Small intestine (tissue), 7 donors: ENCODE results near the gene HIPK1. TPM values are rescaled to one million over a fixed set of nuclear protein-coding genes. Genes with fewer than 3 reads are reported as not detected.
"Not testable (repeated sequence)": the region's sequence is repeated elsewhere in the genome, so short reads cannot be mapped to it uniquely, and the experiment has no call there.

Experiments used
- DNase-seq, 2 donors: peaks; one replicate each; pipeline versions ENCODE4 v3.0.0 to v3.0.0-alpha.2; 2013
- FAIRE-seq: peaks from 2 replicates; lab custom pipeline; 2012; peaks lifted over from hg19 to GRCh38; lab: Jason Lieb, UNC
- H3K27ac ChIP-seq, 3 donors: one replicate each; pipeline ENCODE4 v1.5.1; 2013; ENCODE audit warnings: low read length in 2 of 3, mild to moderate bottlenecking in 2 of 3, control low read depth in 1 of 3, inconsistent platforms in 1 of 3, low read depth in 1 of 3, moderate library complexity in 1 of 3
- H3K27me3 ChIP-seq, 3 donors: one replicate each; pipeline ENCODE4 v1.6.1; 2013; ENCODE audit warnings: low read length in 3 of 3, inconsistent platforms in 1 of 3; ENCODE audit not compliant: control insufficient read depth in 3 of 3, insufficient read depth in 3 of 3
- H3K36me3 ChIP-seq, 3 donors: one replicate each; pipeline ENCODE4 v1.6.1; 2013; ENCODE audit warnings: low read length in 3 of 3, inconsistent platforms in 1 of 3, low read depth in 1 of 3, mild to moderate bottlenecking in 1 of 3, moderate library complexity in 1 of 3; ENCODE audit not compliant: control insufficient read depth in 3 of 3, insufficient read depth in 2 of 3
- H3K4me1 ChIP-seq, 3 donors: one replicate each; pipeline ENCODE4 v1.6.1; 2013; ENCODE audit warnings: low read length in 2 of 3, inconsistent platforms in 1 of 3, low read depth in 1 of 3, mild to moderate bottlenecking in 1 of 3, moderate library complexity in 1 of 3; ENCODE audit not compliant: control insufficient read depth in 3 of 3, insufficient read depth in 2 of 3
- H3K4me3 ChIP-seq, 3 donors: one replicate each; pipeline ENCODE4 v1.5.1; 2013; ENCODE audit warnings: low read length in 3 of 3, control low read depth in 1 of 3, inconsistent platforms in 1 of 3, low read depth in 1 of 3, mild to moderate bottlenecking in 1 of 3, moderate library complexity in 1 of 3
- H3K9me3 ChIP-seq, 2 donors: one replicate each; pipeline ENCODE4 v1.6.1; 2013; ENCODE audit warnings: low read depth in 1 of 2, low read length in 1 of 2; ENCODE audit not compliant: control insufficient read depth in 2 of 2, insufficient read depth in 1 of 2
- WGBS, 3 donors: extraction: QIAGEN DNeasy Blood & Tissue Kit; methylation state at CpG; one replicate each; pipeline ENCODE4 v1.1.7; 2013; 5-methylcytosine and 5-hydroxymethylcytosine counted together
- polyA plus RNA-seq, 4 donors: library from polyadenylated mRNA; stranded (reverse) in 3 of 4; unstranded in 1 of 4; fragments of 200-250 nt in 3 of 4; fragments of 120-200 nt in 1 of 4; gene quantifications; one replicate each; pipeline versions ENCODE4 v1.2.1 to v1.2.3, GENCODE V29; 2013
- donor health status: healthy with polysubstance abuse.
- donor health status: control.
- donor health status: control.
- donor health status: Bipolar disorder and iron deficiency.
- donor health status: healthy.

The HIPK1 gene
- polyA plus RNA-seq, 4 donors: 9.5 to 30.0 (median 10.8) TPM

- FAIRE-seq (no peak), DNase-seq (no peak)
- peaks cover 0 to 4% of the 10 kb centered on the region in 2 donors for H3K9me3 ChIP-seq
- H3K4me3 ChIP-seq: no peak overlapping the region
- H3K4me1 ChIP-seq: peaks cover 0 to 4% (median 0%) of the 10 kb centered on the region in 3 donors
- no peaks in the 10 kb centered on the region for H3K27me3 ChIP-seq
- H3K36me3 ChIP-seq: no peaks in the 10 kb centered on the region
- no peak overlapping the region for H3K27ac ChIP-seq
Measured at GRCh38 chr1:114008993-114009392, 79.9 kb downstream of the HIPK1 start.

- Histone ChIP-seq H3K9me3 (peaks cover 0 to 4% of the 10 kb centered on the region in 2 donors), H3K27ac (no peak overlapping the region), H3K36me3 (no peaks in the 10 kb centered on the region), H3K4me1 (peaks cover 0 to 4% (median 0%) of the 10 kb centered on the region in 3 donors), H3K4me3 (no peak overlapping the region), H3K27me3 (no peaks in the 10 kb centered on the region)
- 8 to 32% (median 17%) methylated on average over 1 of the region's 1 CpG for WGBS, 3 donors
- FAIRE-seq (no peak), DNase-seq (peak in 1 of 2 donors; percentile 41)
Measured at GRCh38 chr1:114009393-114009792, 80.3 kb downstream of the HIPK1 start.

- peak in 1 of 2 donors; percentile 23 for DNase-seq
- H3K27me3 ChIP-seq: no peaks in the 10 kb centered on the region
- FAIRE-seq: no peak
- no peaks in the 10 kb centered on the region for H3K9me3 ChIP-seq
- WGBS, 3 donors: 47 to 58% (median 57%) methylated on average over 9 of the region's 9 CpGs
- H3K4me1 ChIP-seq: peaks cover 0 to 4% (median 0%) of the 10 kb centered on the region in 3 donors
- no peaks in the 10 kb centered on the region for H3K36me3 ChIP-seq
- no peak overlapping the region for H3K27ac ChIP-seq
- no peak overlapping the region for H3K4me3 ChIP-seq
Measured at GRCh38 chr1:114010433-114011184, 81.5 kb downstream of the HIPK1 start.

- no peaks in the 10 kb centered on the region for H3K9me3 ChIP-seq
- FAIRE-seq (no peak), DNase-seq (no peak)
- H3K4me3 ChIP-seq: no peak overlapping the region
- peaks cover 0 to 4% (median 0%) of the 10 kb centered on the region in 3 donors for H3K4me1 ChIP-seq
- H3K27ac ChIP-seq: no peak overlapping the region
- H3K27me3 ChIP-seq: no peaks in the 10 kb centered on the region
- no peaks in the 10 kb centered on the region for H3K36me3 ChIP-seq
Measured at GRCh38 chr1:114011796-114012195, 82.7 kb downstream of the HIPK1 start.

GRCh38 chr1:114015075-114015474 lies 86.0 kb downstream of the HIPK1 start:
- H3K36me3 ChIP-seq: no peaks in the 10 kb centered on the region
- peaks cover 0 to 6% (median 0%) of the 10 kb centered on the region in 3 donors for H3K4me1 ChIP-seq
- no peak overlapping the region for H3K27ac ChIP-seq
- DNase-seq (no peak), FAIRE-seq (no peak)
- 50 to 66% (median 58%) methylated on average over 2 of the region's 2 CpGs for WGBS, 3 donors
- H3K4me3 ChIP-seq: no peak overlapping the region
- H3K27me3 ChIP-seq: no peaks in the 10 kb centered on the region
- H3K9me3 ChIP-seq: peaks cover 0 to 4% of the 10 kb centered on the region in 2 donors

- not testable (repeated sequence) for DNase-seq, H3K27me3 ChIP-seq, H3K4me3 ChIP-seq, FAIRE-seq, H3K27ac ChIP-seq, H3K36me3 ChIP-seq, H3K9me3 ChIP-seq
- H3K4me1 ChIP-seq: peaks cover 0 to 16% (median 0%) of the 10 kb centered on the region in 3 donors
- WGBS, 3 donors: 89 to 94% (median 91%) methylated on average over 3 of the region's 3 CpGs
Measured at GRCh38 chr1:114019724-114020123, 90.6 kb downstream of the HIPK1 start.

- FAIRE-seq: no peak
- peak overlapping the region in 1 of 3 donors; percentile 5 for H3K27ac ChIP-seq
- peak in 1 of 2 donors; percentile 30 for DNase-seq
- no peak overlapping the region for H3K4me3 ChIP-seq
- H3K4me1 ChIP-seq: peaks cover 0 to 16% (median 0%) of the 10 kb centered on the region in 3 donors
- WGBS, 3 donors: 59 to 71% (median 65%) methylated on average over 4 of the region's 4 CpGs
- no peaks in the 10 kb centered on the region for H3K36me3 ChIP-seq
- H3K9me3 ChIP-seq: peaks cover 0 to 8% of the 10 kb centered on the region in 2 donors
- H3K27me3 ChIP-seq: no peaks in the 10 kb centered on the region
Measured at GRCh38 chr1:114021665-114022099, 92.6 kb downstream of the HIPK1 start.

- FAIRE-seq: no peak
- no peak overlapping the region for H3K27ac ChIP-seq
- H3K27me3 ChIP-seq: no peaks in the 10 kb centered on the region
- H3K36me3 ChIP-seq: no peaks in the 10 kb centered on the region
- no peak for DNase-seq
- no peak overlapping the region for H3K4me3 ChIP-seq
- peaks cover 0 to 8% of the 10 kb centered on the region in 2 donors for H3K9me3 ChIP-seq
- 92 to 97% (median 96%) methylated on average over 2 of the region's 2 CpGs for WGBS, 3 donors
- H3K4me1 ChIP-seq: peaks cover 0 to 16% (median 0%) of the 10 kb centered on the region in 3 donors
Measured at GRCh38 chr1:114022877-114023276, 93.8 kb downstream of the HIPK1 start.
